Epithelial cell of esophagus (primary cell): ENCODE data around the gene KNCN.

Experiments used
- DNase-seq: peaks from one replicate; pipeline ENCODE4 v3.0.0; 2010; ENCODE audit warnings: low read depth
- H3K4me3 ChIP-seq: 2 replicates; pipeline ENCODE4 v1.5.1; 2011; ENCODE audit warnings: mild to moderate bottlenecking, low read length, control low read depth
- CTCF ChIP-seq: IDR thresholded peaks from 2 replicates; pipeline ENCODE4 v1.5.1; 2011; ENCODE audit warnings: low read depth, mild to moderate bottlenecking, low read length, control low read depth, inconsistent platforms; ENCODE audit not compliant: insufficient read depth; ENCODE audit errors: missing control alignments

The KNCN gene

GRCh38 chr1:46553506-46553905 is 2.1 kb upstream of the KNCN start:
- DNase-seq = no peak
- no peak for TF ChIP-seq CTCF
- no peak overlapping the region for H3K4me3 ChIP-seq

- no peak overlapping the region for H3K4me3 ChIP-seq
- no peak for TF ChIP-seq CTCF
- no peak for DNase-seq
Observed at GRCh38 chr1:46552357-46553237, 1.1 kb upstream of the KNCN start.

- no peak overlapping the region for H3K4me3 ChIP-seq
- no peak for DNase-seq
- no peak for TF ChIP-seq CTCF
Observed at GRCh38 chr1:46550751-46551231, 656 bp downstream of the KNCN start.

GRCh38 chr1:46549697-46550681 is 1.5 kb downstream of the KNCN start:
- no peak overlapping the region for H3K4me3 ChIP-seq
- TF ChIP-seq CTCF = no peak
- DNase-seq = peak; percentile 38

- TF ChIP-seq CTCF = peak; percentile 54
- peak; percentile 63 for DNase-seq
- no peak overlapping the region for H3K4me3 ChIP-seq
Observed at GRCh38 chr1:46547481-46548383, 3.7 kb downstream of the KNCN start.

GRCh38 chr1:46546210-46546609 is 5.2 kb downstream of the KNCN start:
- no peak overlapping the region for H3K4me3 ChIP-seq
- no peak for DNase-seq
- TF ChIP-seq CTCF = no peak
